GM12878 (cell line): ENCODE measurements around the gene SIRT7. TPM values are rescaled to one million over a fixed set of nuclear protein-coding genes. Genes with fewer than 3 reads are reported as not detected.

ENCODE experiments used
- ATF7 ChIP-seq: fragments of 450-650 bp; IDR thresholded peaks from 2 replicates; pipeline ENCODE4 v1.6.1; 2016; ENCODE audit warnings: low read depth, mild to moderate bottlenecking
- BHLHE40 ChIP-seq, 2 experiments: fragments of 450-650 bp in 1 of 2; IDR thresholded peaks; 2 replicates each; pipeline ENCODE4 v1.6.1; 2011 to 2017; ENCODE audit warnings: low read depth in 2 of 2, borderline replicate concordance in 1 of 2, improper control_type of control experiment in 1 of 2, low read length in 1 of 2, mild to moderate bottlenecking in 1 of 2
- CEBPB ChIP-seq, 2 experiments: fragments of 150-350 bp in 1 of 2; IDR thresholded peaks; 2 replicates each; pipeline ENCODE4 v1.6.1; 2012 to 2014; ENCODE audit warnings: low read depth in 2 of 2, low read length in 2 of 2, borderline replicate concordance in 1 of 2, inconsistent platforms in 1 of 2
- EGR1 ChIP-seq, 2 experiments: IDR thresholded peaks; 1 replicate in 1 of 2; 2 replicates in 1 of 2; pipeline ENCODE4 v1.6.1; 2011 to 2012; ENCODE audit warnings: low read depth in 2 of 2, low read length in 2 of 2, borderline replicate concordance in 1 of 2, mild to moderate bottlenecking in 1 of 2, moderate library complexity in 1 of 2
- ELK1 ChIP-seq: IDR thresholded peaks from 2 replicates; pipeline ENCODE4 v1.6.1; 2012; ENCODE audit warnings: low read depth, low read length, improper control_type of control experiment
- FOXK2 ChIP-seq: fragments of 450-650 bp; IDR thresholded peaks from 2 replicates; pipeline ENCODE4 v1.6.1; 2017; ENCODE audit warnings: mild to moderate bottlenecking, moderate library complexity
- HDGF ChIP-seq: fragments of 450-650 bp; IDR thresholded peaks from 2 replicates; pipeline ENCODE4 v1.6.1; 2016; ENCODE audit warnings: antibody characterized with exemption
- KAT2A ChIP-seq: conservative IDR thresholded peaks from 2 replicates; pipeline ENCODE4 v1.6.1; 2011; ENCODE audit warnings: low read depth, low read length; ENCODE audit not compliant: control insufficient read depth
- MEF2B ChIP-seq: fragments of 450-650 bp; IDR thresholded peaks from 2 replicates; pipeline ENCODE4 v1.6.1; 2018; ENCODE audit warnings: mild to moderate bottlenecking, moderate library complexity; ENCODE audit not compliant: partially characterized antibody, poor library complexity, severe bottlenecking
- REST ChIP-seq: IDR thresholded peaks from 2 replicates; pipeline ENCODE4 v1.6.1; 2012; ENCODE audit warnings: mild to moderate bottlenecking, low read depth, low read length
- SIN3A ChIP-seq: IDR thresholded peaks from 2 replicates; pipeline ENCODE4 v1.6.1; 2012; ENCODE audit warnings: low read depth, low read length, improper control_type of control experiment
- SPI1 ChIP-seq: IDR thresholded peaks from 2 replicates; pipeline ENCODE4 v1.6.1; 2011; ENCODE audit warnings: low read depth, mild to moderate bottlenecking, low read length, moderate library complexity, borderline replicate concordance; ENCODE audit not compliant: insufficient read depth
- TCF12 ChIP-seq: IDR thresholded peaks from 2 replicates; pipeline ENCODE4 v1.6.1; 2011; ENCODE audit warnings: low read depth, mild to moderate bottlenecking, low read length
- USF2 ChIP-seq: IDR thresholded peaks from 2 replicates; pipeline ENCODE4 v1.6.1; 2011; ENCODE audit warnings: low read depth, low read length, improper control_type of control experiment, borderline replicate concordance
- ZNF217 ChIP-seq: fragments of 450-650 bp; IDR thresholded peaks from 2 replicates; pipeline ENCODE4 v1.6.1; 2017; ENCODE audit warnings: antibody characterized with exemption, mild to moderate bottlenecking
- ZZZ3 ChIP-seq: IDR thresholded peaks from 2 replicates; pipeline ENCODE4 v1.6.1; 2011; ENCODE audit warnings: low read depth; ENCODE audit not compliant: control insufficient read depth, insufficient read length
- polyA plus RNA-seq, 11 experiments: library from polyadenylated mRNA; depleted of rRNA in 4 of 11; unstranded in 6 of 11; stranded (reverse) in 5 of 11; fragments of >200 nt; fragmentation: Nextera tagmentation in 4 of 11; fragmentation: Illumina TruSeq in 1 of 11; extraction: Ambion mirVana in 4 of 11; extraction: Trizol in 1 of 11; gene quantifications; 1 replicate in 1 of 11; 2 replicates in 10 of 11; pipeline versions ENCODE4 v1.2.1 to v1.2.3, GENCODE V29; 2011 to 2016; ENCODE audit warnings: inconsistent platforms in 2 of 11, missing spikeins in 2 of 11, low read depth in 1 of 11
- total RNA-seq, 4 experiments: library from RNA; depleted of rRNA in 3 of 4; stranded (reverse); fragments of >200 nt in 3 of 4; fragmentation: Illumina TruSeq in 1 of 4; extraction: Trizol in 1 of 4; gene quantifications; 2 replicates each; pipeline versions ENCODE4 v1.2.1 to v1.2.3, GENCODE V29; 2013 to 2021

Gene SIRT7
- total and polyA plus RNA-seq, 10 of the 15 experiments (the other 5 are each of a cell fraction or from before 2014, with no cell fraction given): 1.2 to 56.2 (median 22.7) TPM

- no peak for TF ChIP-seq BHLHE40 (IDR thresholded peaks at IDR 0.05; ENCODE audit: borderline replicate concordance in 1 of 2, low read depth in 2 of 2, low read length in 1 of 2)
- TF ChIP-seq KAT2A: no peak
- no peak for TF ChIP-seq REST
- TF ChIP-seq CEBPB (IDR thresholded peaks at IDR 0.05; ENCODE audit: borderline replicate concordance in 1 of 2, low read depth in 2 of 2, low read length in 2 of 2): no peak
- TF ChIP-seq SPI1: peak; percentile 2; the same call in 1 of the 2 replicates
- no peak for TF ChIP-seq ATF7
- peak; percentile 93 for TF ChIP-seq TCF12
- no peak for TF ChIP-seq FOXK2
- no peak for TF ChIP-seq ZNF217
- no peak for TF ChIP-seq ZZZ3
- TF ChIP-seq USF2: no peak
- TF ChIP-seq EGR1 (IDR thresholded peaks at IDR 0.05; ENCODE audit: borderline replicate concordance in 1 of 2, low read depth in 2 of 2, low read length in 2 of 2): no peak
- TF ChIP-seq ELK1: no peak
- TF ChIP-seq SIN3A: no peak
- no peak for TF ChIP-seq MEF2B
- TF ChIP-seq HDGF: no peak
Observed at GRCh38 chr17:81966343-81967243, 48.6 kb upstream of the SIRT7 start (continued).
